OCI-LY1 (cell line): Measurements from ENCODE around the gene PCDH15.

ENCODE experiments used
- CTCF ChIP-seq: fragments of 200-600 bp; sonication (generic), shearing (Covaris generic); IDR thresholded peaks from 2 replicates; pipeline ENCODE4 v1.5.1; 2017; ENCODE audit warnings: mild to moderate bottlenecking, antibody characterized with exemption, low read length, moderate library complexity, mixed read lengths
- EZH2 ChIP-seq: fragments of 200-600 bp; sonication (generic), shearing (Covaris generic); IDR thresholded peaks from 2 replicates; pipeline ENCODE4 v1.8.0; 2017; ENCODE audit warnings: borderline replicate concordance, mixed run types, mild to moderate bottlenecking, antibody characterized with exemption, low read length, moderate library complexity, mixed read lengths

GRCh38 chr10:54335296-54335695 lies 465.7 kb downstream of the PCDH15 start:
- TF ChIP-seq CTCF (no peak), EZH2 (no peak)
